ENCODE results near the gene KRT71. TPM values are rescaled to one million over a fixed set of nuclear protein-coding genes. Genes with fewer than 3 reads are reported as not detected.

KRT71 gene
- total and polyA plus RNA-seq, 7 donors = not detected

DNA sequence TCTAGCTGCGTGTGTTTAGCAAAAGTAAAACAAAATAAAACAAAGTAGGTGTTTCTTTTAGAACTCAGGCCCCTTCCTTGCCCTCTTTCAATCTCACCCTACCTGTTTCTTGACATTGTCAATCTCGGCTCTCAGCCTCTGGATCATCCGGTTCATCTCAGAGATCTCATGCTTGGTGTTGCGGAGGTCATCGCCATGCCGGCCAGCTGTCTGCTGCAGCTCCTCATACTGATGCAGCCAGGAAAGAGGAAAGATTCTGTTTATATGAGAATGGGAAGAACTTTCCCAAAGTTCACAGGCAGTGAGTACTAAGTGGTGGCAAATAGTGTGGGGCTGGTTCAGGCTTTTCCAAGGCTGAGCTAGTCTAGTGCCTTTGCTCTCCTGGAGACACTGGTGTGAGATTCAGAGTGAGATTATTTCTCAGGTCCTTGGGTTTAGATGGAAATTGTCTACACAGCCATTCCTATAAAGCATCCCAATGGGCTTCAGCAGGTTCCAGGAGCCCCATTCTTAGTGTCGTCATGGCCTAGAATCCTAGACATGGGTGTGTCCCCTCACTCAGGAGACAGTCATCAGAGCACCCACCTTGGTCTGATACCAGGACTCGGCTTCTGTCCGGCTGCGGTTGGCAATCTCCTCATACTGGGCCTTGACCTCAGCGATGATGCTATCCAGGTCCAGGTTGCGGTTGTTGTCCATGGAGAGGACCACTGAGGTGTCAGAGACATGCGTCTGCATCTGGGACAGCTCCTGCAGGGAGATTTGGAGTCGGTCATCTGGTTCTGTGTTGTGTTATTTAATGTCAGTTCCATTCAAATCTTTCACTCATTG lies 35.7 kb downstream of the KRT71 start:
- H3K27me3 ChIP-seq = no peaks in the 10 kb centered on the region
- peak overlapping the region in 1 of 4 donors; percentile 60 for H3K27ac ChIP-seq
- intact Hi-C loops (cut with DNase I) = no loop called here
- H3K4me3 ChIP-seq = no peak overlapping the region
- whole genome bisulfite sequencing, 2 donors = 90 to 94% methylated on average over 14 of the region's 14 CpGs
- no peaks in the 10 kb centered on the region for H3K36me3 ChIP-seq
- TF ChIP-seq POLR2AphosphoS5 (IDR thresholded peaks at IDR 0.05) = no peak
- H3K9me3 ChIP-seq = no peaks in the 10 kb centered on the region
- peaks cover 0 to 50% (median 20%) of the 10 kb centered on the region in 4 donors for H3K4me1 ChIP-seq
- DNase-seq = no peak

GRCh38 chr12:52515927-52516831 lies 36.8 kb downstream of the KRT71 start:
- H3K4me1 ChIP-seq = peaks cover 0 to 45% (median 15%) of the 10 kb centered on the region in 4 donors
- H3K27ac ChIP-seq = peak overlapping the region in 3 of 4 donors; percentile 16 to 60 (median 17)
- 88 to 89% methylated on average over 15 of the region's 15 CpGs for WGBS, 2 donors
- TF ChIP-seq POLR2A (IDR thresholded peaks at IDR 0.05) = no peak
- TF ChIP-seq, protein P1, sequence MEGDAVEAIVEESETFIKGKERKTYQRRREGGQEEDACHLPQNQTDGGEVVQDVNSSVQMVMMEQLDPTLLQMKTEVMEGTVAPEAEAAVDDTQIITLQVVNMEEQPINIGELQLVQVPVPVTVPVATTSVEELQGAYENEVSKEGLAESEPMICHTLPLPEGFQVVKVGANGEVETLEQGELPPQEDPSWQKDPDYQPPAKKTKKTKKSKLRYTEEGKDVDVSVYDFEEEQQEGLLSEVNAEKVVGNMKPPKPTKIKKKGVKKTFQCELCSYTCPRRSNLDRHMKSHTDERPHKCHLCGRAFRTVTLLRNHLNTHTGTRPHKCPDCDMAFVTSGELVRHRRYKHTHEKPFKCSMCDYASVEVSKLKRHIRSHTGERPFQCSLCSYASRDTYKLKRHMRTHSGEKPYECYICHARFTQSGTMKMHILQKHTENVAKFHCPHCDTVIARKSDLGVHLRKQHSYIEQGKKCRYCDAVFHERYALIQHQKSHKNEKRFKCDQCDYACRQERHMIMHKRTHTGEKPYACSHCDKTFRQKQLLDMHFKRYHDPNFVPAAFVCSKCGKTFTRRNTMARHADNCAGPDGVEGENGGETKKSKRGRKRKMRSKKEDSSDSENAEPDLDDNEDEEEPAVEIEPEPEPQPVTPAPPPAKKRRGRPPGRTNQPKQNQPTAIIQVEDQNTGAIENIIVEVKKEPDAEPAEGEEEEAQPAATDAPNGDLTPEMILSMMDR (IDR thresholded peaks at IDR 0.05) = no peak
- TF ChIP-seq EP300 (IDR thresholded peaks at IDR 0.05) = peak in 1 of 4 donors; percentile 70
- TF ChIP-seq POLR2AphosphoS5 (IDR thresholded peaks at IDR 0.05) = peak in 2 of 4 donors; percentile 48 to 67
- no peaks in the 10 kb centered on the region for H3K36me3 ChIP-seq
- H3K9me3 ChIP-seq = no peaks in the 10 kb centered on the region
- H3K27me3 ChIP-seq = no peaks in the 10 kb centered on the region
- no peak overlapping the region for H3K4me3 ChIP-seq
- DNase-seq = no peak
- intact Hi-C loops (cut with DNase I) = no loop called here

GRCh38 chr12:52515319-52515646 lies 37.7 kb downstream of the KRT71 start:
- Histone ChIP-seq H3K9me3 (peaks cover 0 to 1% (median 0%) of the 10 kb centered on the region in 4 donors), H3K27me3 (peaks cover 0 to 3% (median 0%) of the 10 kb centered on the region in 3 donors), H3K4me3 (no peak overlapping the region), H3K27ac (peak overlapping the region in 2 of 4 donors; percentile 17 to 60), H3K4me1 (peaks cover 0 to 36% (median 15%) of the 10 kb centered on the region in 4 donors), H3K36me3 (no peaks in the 10 kb centered on the region)
- intact Hi-C loops (cut with DNase I) = no loop called here
- TF ChIP-seq, protein P1 (IDR thresholded peaks at IDR 0.05) = no peak
- TF ChIP-seq EP300 (IDR thresholded peaks at IDR 0.05) = no peak
- TF ChIP-seq POLR2AphosphoS5 (IDR thresholded peaks at IDR 0.05) = no peak
- TF ChIP-seq POLR2A (IDR thresholded peaks at IDR 0.05) = no peak
- DNase-seq = no peak
- WGBS, 2 donors = 82 to 94% methylated on average over 1 of the region's 1 CpG

DNA sequence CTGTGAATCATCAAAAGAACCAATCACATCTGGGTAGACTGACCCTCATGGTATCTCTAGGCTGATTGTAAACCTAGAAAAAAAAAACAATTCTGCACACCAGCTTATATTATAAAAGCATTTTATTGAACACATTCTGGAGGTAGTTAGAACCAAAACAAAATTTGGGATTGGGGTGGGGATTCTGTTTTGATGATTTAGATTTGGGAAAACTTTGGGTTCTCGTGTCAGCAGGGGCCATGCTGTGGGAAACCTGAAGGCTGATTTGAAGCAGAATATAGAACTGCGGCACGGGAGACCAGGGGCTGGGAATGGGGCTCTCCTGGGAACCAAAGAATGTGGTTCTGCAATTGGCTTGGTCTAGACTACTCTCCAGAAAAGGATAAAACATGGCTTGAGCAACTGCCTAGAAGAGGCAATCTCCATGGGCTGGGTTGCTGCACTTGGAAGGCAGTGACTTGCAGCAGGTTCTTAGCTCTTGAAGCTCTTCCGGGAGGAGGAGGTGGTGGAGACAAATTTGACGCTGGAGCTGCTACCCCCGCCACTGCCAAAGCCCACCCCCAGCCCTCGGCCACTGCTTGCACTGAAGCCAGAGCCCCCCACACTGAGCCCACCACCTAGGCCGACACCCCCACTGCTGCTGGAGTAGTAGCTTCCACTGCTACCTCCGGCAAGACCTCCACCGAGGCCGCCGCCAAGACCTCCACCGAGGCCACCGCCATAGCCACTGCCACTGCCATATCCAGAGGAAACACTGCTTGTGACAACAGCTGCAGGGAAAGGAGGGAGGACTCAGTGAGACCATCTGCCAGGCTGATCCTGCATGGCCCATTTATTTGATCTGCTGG lies 38.2 kb downstream of the KRT71 start:
- Histone ChIP-seq H3K36me3 (no peaks in the 10 kb centered on the region), H3K4me1 (peaks cover 0 to 35% (median 15%) of the 10 kb centered on the region in 4 donors), H3K4me3 (no peak overlapping the region), H3K9me3 (peaks cover 0 to 1% (median 0%) of the 10 kb centered on the region in 4 donors), H3K27me3 (peaks cover 0 to 3% (median 0%) of the 10 kb centered on the region in 3 donors), H3K27ac (peak overlapping the region in 1 of 4 donors; percentile 60)
- TF ChIP-seq POLR2AphosphoS5 (IDR thresholded peaks at IDR 0.05) (no peak), POLR2A (IDR thresholded peaks at IDR 0.05) (no peak), EP300 (IDR thresholded peaks at IDR 0.05) (no peak)
- TF ChIP-seq, protein P1 (IDR thresholded peaks at IDR 0.05) = no peak
- intact Hi-C loops (cut with DNase I) = loop anchor here (5.0 kb wide), 1 partner anchor 92 kb away; no protein-coding TSS in a partner anchor
- DNase-seq = no peak
- WGBS, 2 donors = 91 to 94% methylated on average over 14 of the region's 14 CpGs

Data from sigmoid colon (tissue), 7 donors.